Activated CD8-positive, alpha-beta memory T cell treated with anti-CD3 and anti-CD28 coated beads, Interleukin-2, amount 50 U/mL, for 48 hours (primary cell): ENCODE results near the gene MAP3K3.

Experiments
- DNase-seq: peaks from one replicate; pipeline ENCODE4 v3.0.0-alpha.2; 2020

The MAP3K3 gene

GRCh38 chr17:63621684-63622573, at the start of gene MAP3K3:
MAP3K3 (plus strand) TSS chr17:63622417; CDS start chr17:63622760, 343 bp downstream.
- peak; percentile 95 for DNase-seq

- DNase-seq: peak; percentile 12
These were observed 48.6 kb upstream of the MAP3K3 start for GRCh38 chr17:63573634-63574033.

GRCh38 chr17:63578027-63578768, 44.0 kb upstream of the MAP3K3 start:
- peak; percentile 26 for DNase-seq

- DNase-seq: peak; percentile 15
These were observed 43.5 kb upstream of the MAP3K3 start for GRCh38 chr17:63578769-63579111.

- no peak for DNase-seq
These were observed 42.6 kb upstream of the MAP3K3 start for GRCh38 chr17:63579633-63580032.

- DNase-seq: no peak
These were observed 34.4 kb upstream of the MAP3K3 start for GRCh38 chr17:63587770-63588169.

- no peak for DNase-seq
These were observed 33.4 kb upstream of the MAP3K3 start for GRCh38 chr17:63588797-63589196.

- DNase-seq: no peak
These were observed 32.6 kb upstream of the MAP3K3 start for GRCh38 chr17:63589646-63590045.

- DNase-seq: no peak
These were observed 29.4 kb upstream of the MAP3K3 start for GRCh38 chr17:63592797-63593196.

- DNase-seq: no peak
These were observed 27.1 kb upstream of the MAP3K3 start for GRCh38 chr17:63595132-63595531.

- DNase-seq: no peak
These were observed 25.2 kb upstream of the MAP3K3 start for GRCh38 chr17:63596856-63597586.

GRCh38 chr17:63598281-63598680, 23.9 kb upstream of the MAP3K3 start:
- no peak for DNase-seq

- DNase-seq: peak; percentile 93
These were observed 21.4 kb upstream of the MAP3K3 start, which contains the start of gene TACO1 for GRCh38 chr17:63600569-63601438. TACO1 (plus strand) TSS chr17:63600895; CDS start chr17:63601084, 189 bp downstream.

- no peak for DNase-seq
These were observed 20.5 kb upstream of the MAP3K3 start for GRCh38 chr17:63601439-63602371.

- DNase-seq: no peak
These were observed 12.2 kb upstream of the MAP3K3 start for GRCh38 chr17:63609816-63610573.

- DNase-seq: no peak
These were observed 11.4 kb upstream of the MAP3K3 start for GRCh38 chr17:63610854-63611253.

GRCh38 chr17:63611354-63611753, 10.9 kb upstream of the MAP3K3 start:
- no peak for DNase-seq

GRCh38 chr17:63613663-63614062, 8.6 kb upstream of the MAP3K3 start:
- DNase-seq: no peak

- no peak for DNase-seq
These were observed 961 bp upstream of the MAP3K3 start for GRCh38 chr17:63621229-63621683.
